Thoracic aorta (tissue), 2 donors: ENCODE results near the gene OR8B8. TPM values are rescaled to one million over a fixed set of nuclear protein-coding genes. Genes with fewer than 3 reads are reported as not detected.

Experiments
- ATAC-seq: fragments of 150-250 bp; one replicate; pipeline ENCODE4 v1.8.0; 2017; ENCODE audit warnings: low read depth; ENCODE audit not compliant: insufficient number of reproducible peaks, low FRiP score
- DNase-seq: peaks from one replicate; pipeline ENCODE4 v3.0.0-alpha.2; 2020; ENCODE audit warnings: low spot score
- H3K27ac ChIP-seq, 2 donors: fragments of 200-600 bp; sonication (generic); 1 replicate in 1 of 2; 2 replicates in 1 of 2; pipeline ENCODE4 v1.5.1; 2016; ENCODE audit warnings: mild to moderate bottlenecking in 2 of 2, moderate library complexity in 2 of 2
- H3K27me3 ChIP-seq: fragments of 200-600 bp; sonication (generic); replicated peaks from 2 replicates; pipeline ENCODE4 v1.6.0; 2016; ENCODE audit warnings: mild to moderate bottlenecking; ENCODE audit not compliant: insufficient read depth
- H3K36me3 ChIP-seq: fragments of 200-600 bp; sonication (generic); one replicate; pipeline ENCODE4 v1.5.1; 2016
- H3K4me1 ChIP-seq, 2 donors: fragments of 200-600 bp; sonication (generic); 1 replicate in 1 of 2; 2 replicates in 1 of 2; pipeline versions ENCODE4 v1.5.1 to v1.6.0; 2016; ENCODE audit warnings: low read depth in 2 of 2, mild to moderate bottlenecking in 1 of 2; ENCODE audit not compliant: control insufficient read depth in 1 of 2
- H3K4me3 ChIP-seq: fragments of 200-600 bp; sonication (generic); 2 replicates; pipeline ENCODE4 v1.5.1; 2016; ENCODE audit warnings: mild to moderate bottlenecking
- H3K9me3 ChIP-seq: fragments of 200-600 bp; sonication (generic); 2 replicates; pipeline ENCODE4 v1.5.1; 2016
- total RNA-seq, 2 donors: library from RNA; depleted of rRNA; stranded (reverse); fragments of >200 nt; gene quantifications; one replicate each; pipeline versions ENCODE4 v1.1.0 to v1.2.3, GENCODE V29; 2016
- TF ChIP-seq, protein P1 (sequence below): fragments of 200-600 bp; sonication (generic); IDR thresholded peaks from one replicate; pipeline ENCODE4 v1.5.1; 2019; ENCODE audit warnings: antibody characterized with exemption

The OR8B8 gene
- not detected for total RNA-seq

DNA sequence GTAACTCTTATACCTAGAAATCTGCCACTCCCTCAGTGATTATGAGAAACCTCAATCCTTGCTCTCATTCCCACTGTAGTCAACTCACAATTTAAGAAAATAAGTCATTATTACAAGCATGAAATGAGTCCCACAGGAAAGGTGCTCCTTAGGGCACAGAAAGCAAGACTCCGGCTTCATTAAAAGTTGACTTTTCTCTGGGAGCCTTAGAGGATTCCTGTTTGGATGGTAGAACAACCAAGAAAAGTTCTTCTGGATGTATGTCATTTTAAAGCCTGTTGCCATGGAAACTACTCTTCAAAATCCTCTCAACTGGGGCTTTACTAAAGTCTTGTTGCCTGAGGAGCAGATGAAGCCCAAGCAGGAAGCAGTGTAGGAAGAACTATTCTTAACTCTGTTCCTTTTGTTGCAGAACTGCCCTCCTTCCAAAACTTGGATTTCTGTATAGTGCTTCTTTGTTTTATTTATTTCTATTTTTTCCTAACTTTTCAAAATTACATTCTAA lies at the start of gene OR8B8:
OR8B8 (minus strand) TSS at position 51 of the 505 bp plus-strand sequence. CDS start 4,611 bp downstream, outside the sequence.
- Histone ChIP-seq H3K4me3 (no peak within 1 kb of the TSS), H3K4me1 (no peaks in the 10 kb centered on the region), H3K27ac (no peak within 1 kb of the TSS), H3K9me3 (no peaks in the 10 kb centered on the region), H3K36me3 (no peaks in the 10 kb centered on the region), H3K27me3 (no peaks in the 10 kb centered on the region)
- no peak for DNase-seq
- TF ChIP-seq, protein P1, sequence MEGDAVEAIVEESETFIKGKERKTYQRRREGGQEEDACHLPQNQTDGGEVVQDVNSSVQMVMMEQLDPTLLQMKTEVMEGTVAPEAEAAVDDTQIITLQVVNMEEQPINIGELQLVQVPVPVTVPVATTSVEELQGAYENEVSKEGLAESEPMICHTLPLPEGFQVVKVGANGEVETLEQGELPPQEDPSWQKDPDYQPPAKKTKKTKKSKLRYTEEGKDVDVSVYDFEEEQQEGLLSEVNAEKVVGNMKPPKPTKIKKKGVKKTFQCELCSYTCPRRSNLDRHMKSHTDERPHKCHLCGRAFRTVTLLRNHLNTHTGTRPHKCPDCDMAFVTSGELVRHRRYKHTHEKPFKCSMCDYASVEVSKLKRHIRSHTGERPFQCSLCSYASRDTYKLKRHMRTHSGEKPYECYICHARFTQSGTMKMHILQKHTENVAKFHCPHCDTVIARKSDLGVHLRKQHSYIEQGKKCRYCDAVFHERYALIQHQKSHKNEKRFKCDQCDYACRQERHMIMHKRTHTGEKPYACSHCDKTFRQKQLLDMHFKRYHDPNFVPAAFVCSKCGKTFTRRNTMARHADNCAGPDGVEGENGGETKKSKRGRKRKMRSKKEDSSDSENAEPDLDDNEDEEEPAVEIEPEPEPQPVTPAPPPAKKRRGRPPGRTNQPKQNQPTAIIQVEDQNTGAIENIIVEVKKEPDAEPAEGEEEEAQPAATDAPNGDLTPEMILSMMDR: no peak
- ATAC-seq: no peak

GRCh38 chr11:124493016-124493655 lies 47.6 kb upstream of the OR8B8 start:
- H3K36me3 ChIP-seq: no peaks in the 10 kb centered on the region

DNA sequence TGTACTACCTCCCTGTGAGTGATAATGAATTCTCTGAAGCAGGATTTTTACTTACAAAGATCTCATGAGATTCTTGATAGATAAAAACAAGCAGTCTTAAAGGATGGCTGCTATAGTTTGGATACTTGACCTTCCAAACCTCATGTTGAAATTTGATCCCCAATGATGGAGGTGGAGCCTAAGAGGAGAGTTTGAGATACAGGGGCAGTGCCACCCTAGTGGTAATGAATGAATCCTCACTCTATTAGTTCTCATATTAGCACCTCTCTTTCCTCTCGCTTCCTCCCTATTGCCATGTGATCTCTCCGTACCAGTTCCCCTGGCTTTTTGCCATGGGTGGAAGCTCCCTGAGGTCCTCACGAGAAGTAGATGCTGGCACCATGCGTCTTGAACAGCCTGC lies 37.9 kb upstream of the OR8B8 start:
- no peaks in the 10 kb centered on the region for H3K27me3 ChIP-seq
- H3K4me1 ChIP-seq: no peaks in the 10 kb centered on the region
- no peak overlapping the region for H3K4me3 ChIP-seq
- ATAC-seq: no peak
- no peak for DNase-seq
- no peaks in the 10 kb centered on the region for H3K9me3 ChIP-seq
- TF ChIP-seq, protein P1: no peak
- no peak overlapping the region for H3K27ac ChIP-seq
- H3K36me3 ChIP-seq: no peaks in the 10 kb centered on the region

More at GRCh38 chr11:124493016-124493655, 47.6 kb upstream of the OR8B8 start:
- ATAC-seq (no peak), DNase-seq (no peak)
- no peaks in the 10 kb centered on the region for H3K9me3 ChIP-seq
- H3K27me3 ChIP-seq: no peaks in the 10 kb centered on the region
- H3K4me3 ChIP-seq: no peak overlapping the region
- TF ChIP-seq, protein P1: no peak
- no peak overlapping the region for H3K27ac ChIP-seq
- no peaks in the 10 kb centered on the region for H3K4me1 ChIP-seq

- Histone ChIP-seq H3K4me3 (no peak overlapping the region), H3K4me1 (no peaks in the 10 kb centered on the region), H3K27me3 (no peaks in the 10 kb centered on the region), H3K9me3 (no peaks in the 10 kb centered on the region), H3K36me3 (no peaks in the 10 kb centered on the region), H3K27ac (no peak overlapping the region)
- TF ChIP-seq, protein P1: no peak
- DNase-seq: no peak
- no peak for ATAC-seq
Measured at GRCh38 chr11:124482362-124483147, 37.1 kb upstream of the OR8B8 start.
